Mucosa of stomach (tissue), 1 donor: Measurements from ENCODE around the gene SYNPO2.
A peak's percentile ranks its signal among the peaks of the same experiment; 100 is the strongest.

Source experiments
- H3K27me3 ChIP-seq: one replicate; pipeline ENCODE4 v1.7.0; 2013; ENCODE audit warnings: mild to moderate bottlenecking, low read length; ENCODE audit not compliant: control insufficient read depth, insufficient read depth
- H3K36me3 ChIP-seq: one replicate; pipeline ENCODE4 v1.7.0; 2013; ENCODE audit warnings: low read length; ENCODE audit not compliant: control insufficient read depth, insufficient read depth
- H3K4me1 ChIP-seq: one replicate; pipeline ENCODE4 v1.7.0; 2013; ENCODE audit warnings: mild to moderate bottlenecking, low read length; ENCODE audit not compliant: control insufficient read depth, insufficient read depth
- H3K4me3 ChIP-seq: one replicate; pipeline ENCODE4 v1.7.0; 2013; ENCODE audit warnings: low read length
- H3K9ac ChIP-seq: one replicate; pipeline ENCODE4 v1.7.0; 2013; ENCODE audit warnings: mild to moderate bottlenecking, low read length, moderate library complexity
- H3K9me3 ChIP-seq: one replicate; pipeline ENCODE4 v1.7.0; 2013; ENCODE audit warnings: mild to moderate bottlenecking, low read length, moderate library complexity; ENCODE audit not compliant: control insufficient read depth
- donor health status: Pancreatic carcinoma.

The SYNPO2 gene

GRCh38 chr4:118884716-118885115 is 3.9 kb upstream of the SYNPO2 start:
- H3K9ac ChIP-seq, result no peak overlapping the region
- no peaks in the 10 kb centered on the region for H3K9me3 ChIP-seq
- peaks cover 14% of the 10 kb centered on the region for H3K27me3 ChIP-seq
- H3K4me3 ChIP-seq, result no peak overlapping the region
- no peaks in the 10 kb centered on the region for H3K4me1 ChIP-seq
- no peaks in the 10 kb centered on the region for H3K36me3 ChIP-seq

GRCh38 chr4:118889312-118889691 is 648 bp downstream of the SYNPO2 start:
- Histone ChIP-seq H3K36me3 (no peaks in the 10 kb centered on the region), H3K4me1 (no peaks in the 10 kb centered on the region), H3K27me3 (peaks cover 14% of the 10 kb centered on the region), H3K4me3 (peak overlapping the region; percentile 5), H3K9me3 (no peaks in the 10 kb centered on the region), H3K9ac (peak overlapping the region; percentile 46)

GRCh38 chr4:118894034-118894433 is 5.4 kb downstream of the SYNPO2 start:
- Histone ChIP-seq H3K9me3 (no peaks in the 10 kb centered on the region), H3K9ac (no peak overlapping the region), H3K4me3 (no peak overlapping the region), H3K36me3 (no peaks in the 10 kb centered on the region), H3K4me1 (no peaks in the 10 kb centered on the region), H3K27me3 (peaks cover 4% of the 10 kb centered on the region)

- no peaks in the 10 kb centered on the region for H3K36me3 ChIP-seq
- H3K9me3 ChIP-seq, result no peaks in the 10 kb centered on the region
- no peaks in the 10 kb centered on the region for H3K4me1 ChIP-seq
- H3K9ac ChIP-seq, result no peak overlapping the region
- H3K4me3 ChIP-seq, result no peak overlapping the region
- H3K27me3 ChIP-seq, result no peaks in the 10 kb centered on the region
Measured at GRCh38 chr4:118898221-118898620, 9.6 kb downstream of the SYNPO2 start.

GRCh38 chr4:118898684-118899138 is 10.1 kb downstream of the SYNPO2 start:
- no peaks in the 10 kb centered on the region for H3K27me3 ChIP-seq
- H3K9me3 ChIP-seq, result no peaks in the 10 kb centered on the region
- H3K9ac ChIP-seq, result no peak overlapping the region
- H3K4me3 ChIP-seq, result no peak overlapping the region
- no peaks in the 10 kb centered on the region for H3K4me1 ChIP-seq
- no peaks in the 10 kb centered on the region for H3K36me3 ChIP-seq

GRCh38 chr4:118904418-118904817 is 15.8 kb downstream of the SYNPO2 start:
- Histone ChIP-seq H3K9ac (no peak overlapping the region), H3K4me3 (no peak overlapping the region), H3K36me3 (no peaks in the 10 kb centered on the region), H3K9me3 (no peaks in the 10 kb centered on the region), H3K4me1 (no peaks in the 10 kb centered on the region), H3K27me3 (no peaks in the 10 kb centered on the region)

- no peaks in the 10 kb centered on the region for H3K27me3 ChIP-seq
- no peaks in the 10 kb centered on the region for H3K9me3 ChIP-seq
- no peak overlapping the region for H3K4me3 ChIP-seq
- H3K9ac ChIP-seq, result no peak overlapping the region
- H3K36me3 ChIP-seq, result no peaks in the 10 kb centered on the region
- no peaks in the 10 kb centered on the region for H3K4me1 ChIP-seq
Measured at GRCh38 chr4:118904935-118905334, 16.3 kb downstream of the SYNPO2 start.

- Histone ChIP-seq H3K9me3 (no peaks in the 10 kb centered on the region), H3K9ac (no peak overlapping the region), H3K4me3 (no peak overlapping the region), H3K36me3 (no peaks in the 10 kb centered on the region), H3K4me1 (no peaks in the 10 kb centered on the region), H3K27me3 (no peaks in the 10 kb centered on the region)
Measured at GRCh38 chr4:118905566-118905965, 16.9 kb downstream of the SYNPO2 start.

GRCh38 chr4:118909173-118909956 is 20.7 kb downstream of the SYNPO2 start:
- Histone ChIP-seq H3K4me3 (no peak overlapping the region), H3K4me1 (no peaks in the 10 kb centered on the region), H3K9me3 (no peaks in the 10 kb centered on the region), H3K9ac (no peak overlapping the region), H3K36me3 (no peaks in the 10 kb centered on the region), H3K27me3 (no peaks in the 10 kb centered on the region)

- H3K4me3 ChIP-seq, result no peak overlapping the region
- no peaks in the 10 kb centered on the region for H3K4me1 ChIP-seq
- no peaks in the 10 kb centered on the region for H3K9me3 ChIP-seq
- H3K27me3 ChIP-seq, result no peaks in the 10 kb centered on the region
- H3K9ac ChIP-seq, result no peak overlapping the region
- H3K36me3 ChIP-seq, result no peaks in the 10 kb centered on the region
Measured at GRCh38 chr4:118910221-118910620, 21.6 kb downstream of the SYNPO2 start.

- Histone ChIP-seq H3K9ac (no peak overlapping the region), H3K9me3 (no peaks in the 10 kb centered on the region), H3K4me1 (no peaks in the 10 kb centered on the region), H3K27me3 (no peaks in the 10 kb centered on the region), H3K36me3 (no peaks in the 10 kb centered on the region), H3K4me3 (no peak overlapping the region)
Measured at GRCh38 chr4:118911238-118911703, 22.6 kb downstream of the SYNPO2 start.

GRCh38 chr4:118915468-118915867 is 26.8 kb downstream of the SYNPO2 start:
- Histone ChIP-seq H3K9me3 (no peaks in the 10 kb centered on the region), H3K4me1 (no peaks in the 10 kb centered on the region), H3K9ac (no peak overlapping the region), H3K4me3 (no peak overlapping the region), H3K27me3 (no peaks in the 10 kb centered on the region), H3K36me3 (no peaks in the 10 kb centered on the region)
